ENCODE measurements around the gene FBLN2.

The FBLN2 gene

GRCh38 chr3:13587442-13587841, 38.5 kb downstream of the FBLN2 start:
- no peaks in the 10 kb centered on the region for H3K36me3 ChIP-seq
- TF ChIP-seq CTCF (IDR thresholded peaks at IDR 0.05): no peak
- no peaks in the 10 kb centered on the region for H3K27me3 ChIP-seq
- DNase-seq: no peak
- peaks cover 0 to 16% (median 1%) of the 10 kb centered on the region in 4 donors for H3K4me1 ChIP-seq
- no peak overlapping the region for H3K27ac ChIP-seq
- H3K9me3 ChIP-seq: no peaks in the 10 kb centered on the region
- intact Hi-C loops (cut with DNase I; ENCODE audit: low total_unique reads): no loop called here
- H3K4me3 ChIP-seq: no peak overlapping the region

- Histone ChIP-seq H3K4me3 (no peak overlapping the region), H3K27me3 (no peaks in the 10 kb centered on the region), H3K36me3 (no peaks in the 10 kb centered on the region), H3K9me3 (no peaks in the 10 kb centered on the region), H3K4me1 (peaks cover 0 to 16% (median 1%) of the 10 kb centered on the region in 4 donors), H3K27ac (no peak overlapping the region)
- intact Hi-C loops (cut with DNase I; ENCODE audit: low total_unique reads): no loop called here
- TF ChIP-seq CTCF (IDR thresholded peaks at IDR 0.05): no peak
- no peak for DNase-seq
These were observed 39.3 kb downstream of the FBLN2 start for GRCh38 chr3:13588221-13588701.

- H3K27ac ChIP-seq: no peak overlapping the region
- intact Hi-C loops (cut with DNase I; ENCODE audit: low total_unique reads): no loop called here
- no peak for TF ChIP-seq CTCF (IDR thresholded peaks at IDR 0.05)
- no peaks in the 10 kb centered on the region for H3K9me3 ChIP-seq
- H3K4me1 ChIP-seq: peaks cover 0 to 16% (median 1%) of the 10 kb centered on the region in 4 donors
- DNase-seq: no peak
- H3K36me3 ChIP-seq: no peaks in the 10 kb centered on the region
- no peaks in the 10 kb centered on the region for H3K27me3 ChIP-seq
- H3K4me3 ChIP-seq: no peak overlapping the region
These were observed 40.1 kb downstream of the FBLN2 start for GRCh38 chr3:13588993-13589392.

- Histone ChIP-seq H3K36me3 (no peaks in the 10 kb centered on the region), H3K9me3 (no peaks in the 10 kb centered on the region), H3K4me3 (no peak overlapping the region), H3K27me3 (no peaks in the 10 kb centered on the region), H3K27ac (no peak overlapping the region), H3K4me1 (peaks cover 0 to 16% (median 1%) of the 10 kb centered on the region in 4 donors)
- DNase-seq: no peak
- TF ChIP-seq CTCF (IDR thresholded peaks at IDR 0.05): no peak
- intact Hi-C loops (cut with DNase I; ENCODE audit: low total_unique reads): no loop called here
These were observed 42.1 kb downstream of the FBLN2 start for GRCh38 chr3:13590841-13591520.

- no peak for DNase-seq
- Histone ChIP-seq H3K4me3 (no peak overlapping the region), H3K27me3 (no peaks in the 10 kb centered on the region), H3K27ac (no peak overlapping the region), H3K36me3 (no peaks in the 10 kb centered on the region), H3K9me3 (no peaks in the 10 kb centered on the region), H3K4me1 (no peaks in the 10 kb centered on the region)
- no peak for TF ChIP-seq CTCF (IDR thresholded peaks at IDR 0.05)
- intact Hi-C loops (cut with DNase I; ENCODE audit: low total_unique reads): no loop called here
These were observed 44.7 kb downstream of the FBLN2 start for GRCh38 chr3:13593615-13594014.

All from tibial artery (tissue), 4 donors.